ENCODE data around the gene MAP3K5. TPM values are rescaled to one million over a fixed set of nuclear protein-coding genes. Genes with fewer than 3 reads are reported as not detected.
"Not testable (repeated sequence)": the region's sequence is repeated elsewhere in the genome, so short reads cannot be mapped to it uniquely, and the experiment has no call there.

Gene MAP3K5
- total RNA-seq, 1 experiment from 2014 or later = 2.1 TPM

GRCh38 chr6:136718476-136718875 is 73.8 kb downstream of the MAP3K5 start:
- TF ChIP-seq CTCF (IDR thresholded peaks at IDR 0.05; ENCODE audit: insufficient read depth in 1 of 2, low read depth in 1 of 2, low read length in 1 of 2, severe bottlenecking in 1 of 2, unreplicated experiment in 1 of 2) = no peak
- H3K27me3 Mint-ChIP-seq (ENCODE audit: insufficient read depth, unreplicated experiment) = no peaks in the 10 kb centered on the region
- ChIA-PET POLR2A (no interaction called here), CTCF (no interaction called here)
- intact Hi-C loops (cut with micrococcal nuclease; ENCODE audit: unreplicated experiment) = no loop called here
- no peaks in the 10 kb centered on the region for H3K9me3 ChIP-seq
- no peaks in the 10 kb centered on the region for H3K4me1 ChIP-seq
- no peak overlapping the region for H3K4me3 ChIP-seq (ENCODE audit: low read depth, low read length)
- no peak overlapping the region for H3K4me3 Mint-ChIP-seq (ENCODE audit: unreplicated experiment)
- H3K36me3 Mint-ChIP-seq (ENCODE audit: insufficient read depth, unreplicated experiment) = no peaks in the 10 kb centered on the region
- H3K27me3 ChIP-seq (replicated peaks; ENCODE audit: control insufficient read depth, insufficient read depth, low read length) = no peaks in the 10 kb centered on the region
- no peak for DNase-seq
- no TSS peak for BruUV-seq (replicated peaks)
- no peaks in the 10 kb centered on the region for H3K36me3 ChIP-seq (ENCODE audit: control insufficient read depth, insufficient read depth, low read length)
- peaks cover 7% of the 10 kb centered on the region for H3K4me1 Mint-ChIP-seq (ENCODE audit: low read depth, unreplicated experiment)
- H3K9me3 Mint-ChIP-seq (ENCODE audit: unreplicated experiment) = no peaks in the 10 kb centered on the region
- H3K27ac Mint-ChIP-seq (ENCODE audit: unreplicated experiment) = no peak overlapping the region

- Mint-ChIP-seq H3K27me3 (ENCODE audit: insufficient read depth, unreplicated experiment) (no peaks in the 10 kb centered on the region), H3K36me3 (ENCODE audit: insufficient read depth, unreplicated experiment) (no peaks in the 10 kb centered on the region), H3K4me1 (ENCODE audit: low read depth, unreplicated experiment) (peaks cover 7% of the 10 kb centered on the region), H3K27ac (ENCODE audit: unreplicated experiment) (no peak overlapping the region), H3K9me3 (ENCODE audit: unreplicated experiment) (no peaks in the 10 kb centered on the region), H3K4me3 (ENCODE audit: unreplicated experiment) (no peak overlapping the region)
- H3K36me3 ChIP-seq (ENCODE audit: control insufficient read depth, insufficient read depth, low read length) = no peaks in the 10 kb centered on the region
- H3K27me3 ChIP-seq (replicated peaks; ENCODE audit: control insufficient read depth, insufficient read depth, low read length) = no peaks in the 10 kb centered on the region
- ChIA-PET POLR2A (no interaction called here), CTCF (no interaction called here)
- no TSS peak for BruUV-seq (replicated peaks)
- H3K4me3 ChIP-seq (ENCODE audit: low read depth, low read length) = no peak overlapping the region
- H3K9me3 ChIP-seq = no peaks in the 10 kb centered on the region
- no peaks in the 10 kb centered on the region for H3K4me1 ChIP-seq
- intact Hi-C loops (cut with micrococcal nuclease; ENCODE audit: unreplicated experiment) = no loop called here
- no peak for TF ChIP-seq CTCF (IDR thresholded peaks at IDR 0.05; ENCODE audit: insufficient read depth in 1 of 2, low read depth in 1 of 2, low read length in 1 of 2, severe bottlenecking in 1 of 2, unreplicated experiment in 1 of 2)
- no peak for DNase-seq
Measured at GRCh38 chr6:136717716-136717990, 74.6 kb downstream of the MAP3K5 start.

- intact Hi-C loops (cut with micrococcal nuclease; ENCODE audit: unreplicated experiment) = no loop called here
- no TSS peak for BruUV-seq (replicated peaks)
- no peaks in the 10 kb centered on the region for H3K36me3 ChIP-seq (ENCODE audit: control insufficient read depth, insufficient read depth, low read length)
- Mint-ChIP-seq H3K4me3 (ENCODE audit: unreplicated experiment) (no peak overlapping the region), H3K9me3 (ENCODE audit: unreplicated experiment) (no peaks in the 10 kb centered on the region), H3K36me3 (ENCODE audit: insufficient read depth, unreplicated experiment) (no peaks in the 10 kb centered on the region), H3K27me3 (ENCODE audit: insufficient read depth, unreplicated experiment) (no peaks in the 10 kb centered on the region), H3K27ac (ENCODE audit: unreplicated experiment) (no peak overlapping the region), H3K4me1 (ENCODE audit: low read depth, unreplicated experiment) (peaks cover 7% of the 10 kb centered on the region)
- TF ChIP-seq CTCF (IDR thresholded peaks at IDR 0.05; ENCODE audit: insufficient read depth in 1 of 2, low read depth in 1 of 2, low read length in 1 of 2, severe bottlenecking in 1 of 2, unreplicated experiment in 1 of 2) = no peak
- no peaks in the 10 kb centered on the region for H3K9me3 ChIP-seq
- CTCF ChIA-PET = interaction anchor here (0.6 kb wide), 1 partner anchor 1324 kb away, joined by 4 read pairs; no protein-coding TSS in a partner anchor
- H3K4me1 ChIP-seq = no peaks in the 10 kb centered on the region
- H3K4me3 ChIP-seq (ENCODE audit: low read depth, low read length) = no peak overlapping the region
- POLR2A ChIA-PET = no interaction called here
- DNase-seq = no peak
- H3K27me3 ChIP-seq (replicated peaks; ENCODE audit: control insufficient read depth, insufficient read depth, low read length) = no peaks in the 10 kb centered on the region
Measured at GRCh38 chr6:136716917-136717715, 75.2 kb downstream of the MAP3K5 start.

GRCh38 chr6:136712642-136713041 is 79.6 kb downstream of the MAP3K5 start:
- POLR2A ChIA-PET = not testable (repeated sequence)

More at GRCh38 chr6:136712642-136713041, 79.6 kb downstream of the MAP3K5 start:
- DNase-seq; H3K27ac Mint-ChIP-seq (ENCODE audit: unreplicated experiment); BruUV-seq (replicated peaks); H3K4me3 Mint-ChIP-seq (ENCODE audit: unreplicated experiment); H3K9me3 ChIP-seq; H3K36me3 ChIP-seq (ENCODE audit: control insufficient read depth, insufficient read depth, low read length); H3K4me1 Mint-ChIP-seq (ENCODE audit: low read depth, unreplicated experiment); H3K4me1 ChIP-seq; H3K9me3 Mint-ChIP-seq (ENCODE audit: unreplicated experiment); H3K27me3 ChIP-seq (replicated peaks; ENCODE audit: control insufficient read depth, insufficient read depth, low read length); H3K27me3 Mint-ChIP-seq (ENCODE audit: insufficient read depth, unreplicated experiment); intact Hi-C loops (cut with micrococcal nuclease; ENCODE audit: unreplicated experiment); H3K36me3 Mint-ChIP-seq (ENCODE audit: insufficient read depth, unreplicated experiment); H3K4me3 ChIP-seq (ENCODE audit: low read depth, low read length): not testable (repeated sequence)
- CTCF ChIA-PET = interaction anchor here (0.9 kb wide), 1 partner anchor 80 kb away, joined by 4 read pairs; the partner anchor contains the start of gene MAP3K5
